Measurements from ENCODE around the gene NFIA.

Gene NFIA

DNA sequence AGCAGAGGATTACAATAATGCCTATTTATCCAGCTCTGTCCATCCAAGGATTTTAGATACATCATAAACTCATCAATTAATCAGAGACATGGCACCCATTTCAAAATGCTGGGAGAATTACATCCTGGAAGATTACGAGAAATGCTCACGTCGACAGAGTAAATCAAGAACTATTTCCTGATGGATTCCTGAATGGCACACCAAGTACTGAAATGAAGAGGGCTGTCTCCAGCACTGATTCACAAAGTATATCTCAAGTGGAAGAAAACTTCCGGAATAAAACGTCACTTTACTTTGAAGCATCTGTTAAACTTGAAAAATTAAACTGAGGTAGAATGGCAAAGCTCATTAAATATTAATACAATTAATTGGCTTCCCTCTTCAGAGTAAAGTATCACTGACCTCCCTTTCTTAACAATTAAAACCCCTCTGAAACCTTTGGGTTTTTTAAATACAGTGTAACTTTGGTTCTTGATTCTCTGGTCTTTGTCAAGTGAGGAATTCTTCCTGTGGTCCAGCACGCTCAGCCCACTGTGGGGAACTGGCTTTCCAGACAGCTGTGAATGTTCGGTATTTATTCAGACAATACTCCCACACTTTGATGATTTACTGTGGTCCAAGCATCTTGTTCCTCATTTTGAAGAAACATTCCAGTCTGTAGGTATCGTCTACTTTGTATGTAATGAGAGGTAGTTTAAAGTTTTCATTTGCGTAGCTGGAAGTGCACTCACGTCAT is 288.0 kb downstream of the NFIA start:
- DNase-seq (ENCODE audit: low spot score) = no peak

DNA sequence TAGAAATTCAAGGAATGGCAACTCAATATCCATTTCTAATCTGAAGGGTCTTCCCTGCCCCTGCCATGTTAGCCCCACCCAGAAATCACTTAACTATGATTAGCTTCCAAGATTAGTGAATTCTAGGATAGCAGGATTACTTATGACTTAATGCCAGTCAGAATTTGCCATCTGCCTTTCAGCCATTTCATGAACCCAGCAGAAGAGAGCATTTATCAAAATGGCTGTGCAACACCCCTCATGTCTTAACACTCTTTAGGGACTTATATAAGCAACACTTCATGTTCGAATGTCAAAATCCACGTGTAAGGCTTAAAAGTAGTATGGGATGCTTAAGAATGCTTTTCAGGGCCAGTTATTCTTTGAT is 288.5 kb downstream of the NFIA start:
- DNase-seq (ENCODE audit: low spot score) = no peak

DNA sequence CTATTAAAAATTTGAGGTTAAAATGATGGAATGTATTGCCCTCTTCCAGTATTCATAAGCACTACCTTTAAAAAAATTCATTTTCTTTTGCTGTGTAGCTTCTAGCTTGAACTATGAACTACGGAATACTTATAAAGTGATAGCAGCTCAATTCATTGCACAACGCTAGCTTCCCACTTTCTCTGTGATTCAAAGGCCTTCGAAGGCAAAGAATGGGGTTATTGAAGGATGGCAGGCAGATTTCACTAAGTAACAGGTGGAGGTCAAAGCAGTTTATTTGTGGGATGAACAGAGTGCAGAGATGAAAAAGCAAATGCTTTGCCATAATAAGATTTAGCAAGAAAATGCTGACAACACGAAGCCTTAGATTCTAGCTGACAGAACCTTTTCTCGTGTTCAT is 290.6 kb downstream of the NFIA start:
- DNase-seq (ENCODE audit: low spot score) = no peak

DNA sequence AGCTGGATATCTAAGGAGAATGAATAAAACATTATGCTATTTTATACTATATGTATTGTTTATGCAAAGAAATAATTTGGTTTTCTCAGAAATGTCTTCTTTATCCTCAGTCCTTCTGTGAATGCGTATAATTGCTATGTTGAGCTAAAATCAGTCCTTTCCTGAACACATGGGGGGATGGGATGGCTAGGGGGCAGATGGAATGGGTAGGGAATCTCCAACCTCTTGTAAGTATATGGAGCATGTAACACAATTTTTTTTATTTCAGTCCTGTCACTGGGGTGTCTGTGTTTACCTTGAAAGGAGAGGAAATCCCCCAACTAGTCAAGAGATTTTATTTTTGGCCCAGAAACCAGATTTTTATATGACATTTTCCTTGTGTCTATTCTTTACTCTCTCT is 291.8 kb downstream of the NFIA start:
- DNase-seq (ENCODE audit: low spot score) = no peak

DNA sequence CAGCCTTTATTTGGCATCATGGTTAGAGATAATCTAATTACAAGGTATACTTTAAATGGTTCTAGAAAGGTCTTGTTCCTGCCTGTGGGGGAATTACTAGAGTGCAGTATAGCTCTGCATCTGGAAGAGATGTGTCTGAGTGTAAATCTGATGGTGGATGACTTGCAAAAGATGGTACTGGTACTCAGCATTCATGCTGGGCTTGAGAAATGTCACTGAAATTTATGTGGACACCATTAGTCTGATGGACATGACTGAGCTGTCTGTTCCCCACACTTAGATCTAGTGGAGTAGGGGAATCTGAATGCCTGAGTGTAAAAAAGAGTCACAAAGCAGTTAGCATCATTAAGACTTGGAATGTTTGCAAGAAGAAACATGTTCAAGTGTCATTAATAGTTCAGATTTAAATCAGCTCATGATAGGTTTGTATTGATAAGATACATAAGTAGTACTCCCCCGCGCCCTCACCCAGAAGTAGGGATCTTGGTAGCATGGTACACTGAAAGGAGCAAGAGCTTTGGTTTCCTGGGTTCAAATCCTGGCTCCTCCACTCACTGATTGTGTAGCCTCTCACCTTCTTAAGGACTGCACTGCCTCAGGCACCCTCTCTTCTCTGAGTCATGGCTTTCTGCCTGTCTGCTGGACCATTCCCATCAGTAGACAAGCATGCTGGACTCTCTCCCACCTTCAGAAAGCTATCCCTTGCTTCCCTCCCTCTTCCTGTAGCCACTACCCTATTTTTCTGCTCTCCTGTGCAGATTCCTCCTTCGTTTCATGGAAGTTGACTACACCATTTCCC is 292.9 kb downstream of the NFIA start:
- DNase-seq (ENCODE audit: low spot score) = no peak

DNA sequence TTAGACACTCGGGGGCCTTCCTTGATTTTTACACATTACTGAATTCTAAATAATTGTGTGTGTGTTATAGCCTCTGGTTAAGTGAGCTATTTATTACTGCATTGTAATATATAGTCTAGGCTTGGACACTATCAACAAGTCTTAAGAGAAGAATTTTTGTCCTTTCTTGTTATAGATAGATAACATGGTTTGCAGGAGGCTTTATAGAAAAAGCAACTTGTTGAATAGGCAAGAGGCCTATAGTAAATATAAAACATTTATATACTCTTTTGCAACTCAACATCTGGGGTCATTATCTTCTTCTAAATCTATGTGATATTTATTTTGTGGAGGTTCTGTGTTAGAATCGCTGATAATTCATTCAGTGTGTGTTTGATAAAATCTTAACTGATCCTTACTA is 293.8 kb downstream of the NFIA start:
- DNase-seq (ENCODE audit: low spot score) = no peak

DNA sequence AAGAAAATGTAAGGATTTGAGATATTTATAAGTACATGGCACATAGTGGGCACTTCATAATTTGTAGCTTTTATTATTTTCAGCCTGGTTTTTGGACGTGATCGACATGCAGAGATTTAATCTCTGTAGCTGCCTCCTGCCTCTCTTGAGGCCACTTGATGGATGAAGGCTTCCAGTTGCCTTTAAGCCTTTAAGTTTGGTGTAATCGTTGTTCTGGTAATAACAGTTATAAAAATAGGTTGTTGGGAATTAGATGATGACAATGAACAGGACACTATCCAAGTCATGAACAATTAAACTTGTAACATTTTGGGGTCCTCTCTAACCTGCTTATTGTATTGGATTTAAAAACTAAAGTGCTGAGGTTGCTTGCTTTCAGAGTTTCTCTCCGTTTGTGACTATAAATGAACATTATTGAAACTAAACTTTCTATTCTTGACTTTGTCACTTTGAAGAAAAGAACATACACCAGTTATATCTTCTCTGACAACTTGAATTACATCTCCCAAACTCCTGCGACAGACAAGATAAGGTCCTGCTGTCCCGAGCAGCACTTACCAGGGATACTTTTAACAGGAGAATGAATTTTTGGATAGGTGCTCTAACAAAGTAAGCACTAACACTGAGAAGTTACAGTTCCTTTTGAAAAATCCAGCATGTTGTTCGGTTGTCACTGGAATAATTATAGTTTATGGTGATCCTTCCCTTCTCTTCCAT is 295.0 kb downstream of the NFIA start:
- DNase-seq (ENCODE audit: low spot score) = no peak

DNA sequence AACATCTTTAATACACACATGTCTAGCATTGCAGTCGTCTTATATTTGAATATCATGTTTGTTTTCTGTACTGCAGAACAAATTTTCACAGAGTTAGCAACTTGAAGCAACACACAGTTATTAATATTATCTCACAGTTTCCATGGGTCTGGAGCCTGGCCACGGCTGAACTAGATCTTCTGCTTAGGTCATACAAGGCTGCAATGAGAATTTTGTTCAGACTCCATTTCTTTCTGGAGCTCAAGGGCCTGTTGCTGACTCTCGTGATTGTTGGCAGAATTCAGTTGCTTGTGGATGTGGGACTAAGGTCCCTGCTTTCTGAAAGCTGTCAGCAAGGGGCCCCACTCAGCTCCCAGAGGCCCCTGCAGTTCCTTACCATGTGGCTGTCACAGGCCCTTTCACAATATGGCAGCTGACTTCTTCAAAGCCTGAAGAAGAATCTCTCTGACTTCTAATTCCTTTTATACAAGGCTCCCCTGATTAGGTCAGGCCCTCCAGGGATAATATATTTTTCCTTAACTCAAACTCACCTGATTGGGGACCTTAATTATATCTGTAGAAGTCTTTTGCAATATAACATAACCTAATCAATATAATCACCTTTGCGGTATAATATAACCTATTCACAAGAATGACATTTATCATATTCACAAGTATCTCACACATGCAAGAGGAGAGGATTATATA is 296.3 kb downstream of the NFIA start:
- no peak for DNase-seq (ENCODE audit: low spot score)

DNA sequence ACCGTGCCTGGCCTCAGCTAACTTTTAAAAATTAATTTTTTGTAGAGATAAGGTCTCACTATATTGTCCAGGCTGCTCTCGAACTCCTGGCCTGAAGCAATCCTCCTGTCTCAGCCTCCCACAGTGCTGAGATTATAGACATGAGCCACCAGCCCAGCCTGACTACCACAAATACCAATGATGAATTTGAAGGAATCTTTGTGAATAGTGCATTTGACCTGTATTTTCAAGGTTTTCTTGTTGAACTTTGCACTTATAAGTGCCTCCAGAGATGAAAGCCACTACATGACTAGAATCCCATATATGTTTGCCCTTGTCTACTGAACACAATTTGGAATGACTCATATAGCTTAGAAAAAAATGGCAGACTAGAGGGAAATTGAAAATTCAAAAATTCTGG is 297.3 kb downstream of the NFIA start:
- DNase-seq (ENCODE audit: low spot score) = no peak

DNA sequence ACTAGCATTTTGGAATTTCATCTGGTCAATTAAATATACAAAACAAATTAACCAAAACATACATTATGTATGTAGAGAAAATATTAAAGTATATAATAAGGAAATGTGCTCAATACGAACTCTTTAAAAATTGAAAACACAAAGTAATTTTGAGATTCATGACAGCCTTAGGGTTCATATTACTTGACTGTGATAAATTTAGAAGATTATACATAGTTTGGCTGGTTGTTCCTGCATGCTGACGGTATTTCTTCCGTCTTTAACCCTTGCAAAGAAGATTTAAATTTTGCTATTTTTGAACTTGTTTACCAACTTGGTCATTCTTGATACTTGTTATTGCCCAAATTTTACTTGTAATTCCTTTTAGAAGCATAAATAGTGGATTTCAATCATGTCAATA is 298.2 kb downstream of the NFIA start:
- no peak for DNase-seq (ENCODE audit: low spot score)

DNA sequence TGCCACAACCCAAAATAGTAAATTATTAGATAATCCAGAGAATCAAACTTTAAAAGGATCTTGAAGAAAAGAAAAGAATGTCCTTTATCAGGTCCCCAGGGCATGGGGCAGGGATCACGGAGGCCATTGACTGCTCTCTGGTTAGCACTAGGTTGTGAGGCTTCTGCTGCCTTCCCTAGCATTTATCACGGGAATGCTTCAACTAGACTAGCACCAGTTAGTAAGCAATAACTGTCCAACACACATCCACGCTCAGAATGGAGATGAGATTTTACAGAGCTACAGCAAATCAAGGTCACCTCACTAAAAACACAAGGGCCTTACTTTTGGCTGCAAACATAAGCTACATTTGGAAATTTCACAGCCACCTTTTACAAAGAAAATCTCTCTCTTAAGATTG is 304.0 kb downstream of the NFIA start:
- no peak for DNase-seq (ENCODE audit: low spot score)

DNA sequence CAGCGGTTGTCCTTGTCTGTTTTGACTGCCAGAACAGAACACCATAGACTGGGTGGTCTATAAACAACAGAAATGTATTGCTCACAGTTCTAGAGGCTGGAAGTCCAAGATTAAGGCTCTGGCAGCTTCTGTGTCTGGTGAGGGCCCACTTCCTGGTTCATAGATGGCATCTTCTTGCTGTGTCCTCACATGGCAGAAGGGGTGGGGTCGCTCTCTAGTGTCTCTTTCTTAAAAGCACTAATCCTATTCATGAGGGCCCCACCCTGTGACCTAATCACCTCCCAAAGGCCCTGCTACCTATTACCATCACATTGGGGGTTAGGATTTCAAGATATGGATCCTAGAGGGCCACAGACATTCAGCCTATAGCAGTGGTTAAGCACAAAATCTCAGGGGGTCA is 304.4 kb downstream of the NFIA start:
- no peak for DNase-seq (ENCODE audit: low spot score)

DNA sequence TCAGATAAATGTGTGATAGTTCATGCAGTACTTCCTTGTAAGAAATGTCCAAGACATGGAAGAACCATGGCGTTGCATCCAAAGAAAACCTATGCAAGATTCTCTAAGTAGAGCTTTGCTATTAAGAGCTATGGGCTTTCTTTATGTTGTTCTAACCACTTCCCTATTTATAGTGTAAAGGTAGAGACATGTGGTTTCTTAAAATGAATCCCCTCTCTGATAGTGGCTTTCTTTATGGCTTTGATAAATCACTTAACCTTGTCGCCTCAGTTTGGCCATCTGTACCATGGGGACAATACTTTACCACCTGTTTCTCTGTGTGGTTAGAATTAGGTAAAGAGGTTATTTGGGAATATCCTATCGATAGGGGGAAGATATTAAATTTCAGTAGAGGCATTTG is 305.5 kb downstream of the NFIA start:
- no peak for DNase-seq (ENCODE audit: low spot score)

DNA sequence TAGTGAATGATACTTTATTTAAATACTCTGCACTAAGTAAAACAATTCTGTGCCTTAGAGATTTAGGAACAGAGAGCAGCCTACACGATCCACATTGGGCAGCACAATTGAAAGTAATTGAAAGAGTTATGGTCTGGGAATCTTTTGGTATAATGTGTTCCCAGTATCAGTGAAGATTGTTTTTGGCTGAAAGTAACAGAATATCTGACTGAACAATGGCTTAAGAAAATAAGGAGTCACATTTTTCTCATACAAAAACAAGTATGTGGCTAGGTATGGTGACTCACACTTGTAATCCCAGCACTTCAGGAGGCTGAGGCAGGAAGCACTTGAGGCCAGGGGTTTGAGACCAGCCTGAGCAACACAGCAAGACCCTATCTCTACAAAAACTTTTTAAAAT is 306.2 kb downstream of the NFIA start:
- DNase-seq (ENCODE audit: low spot score) = no peak

DNA sequence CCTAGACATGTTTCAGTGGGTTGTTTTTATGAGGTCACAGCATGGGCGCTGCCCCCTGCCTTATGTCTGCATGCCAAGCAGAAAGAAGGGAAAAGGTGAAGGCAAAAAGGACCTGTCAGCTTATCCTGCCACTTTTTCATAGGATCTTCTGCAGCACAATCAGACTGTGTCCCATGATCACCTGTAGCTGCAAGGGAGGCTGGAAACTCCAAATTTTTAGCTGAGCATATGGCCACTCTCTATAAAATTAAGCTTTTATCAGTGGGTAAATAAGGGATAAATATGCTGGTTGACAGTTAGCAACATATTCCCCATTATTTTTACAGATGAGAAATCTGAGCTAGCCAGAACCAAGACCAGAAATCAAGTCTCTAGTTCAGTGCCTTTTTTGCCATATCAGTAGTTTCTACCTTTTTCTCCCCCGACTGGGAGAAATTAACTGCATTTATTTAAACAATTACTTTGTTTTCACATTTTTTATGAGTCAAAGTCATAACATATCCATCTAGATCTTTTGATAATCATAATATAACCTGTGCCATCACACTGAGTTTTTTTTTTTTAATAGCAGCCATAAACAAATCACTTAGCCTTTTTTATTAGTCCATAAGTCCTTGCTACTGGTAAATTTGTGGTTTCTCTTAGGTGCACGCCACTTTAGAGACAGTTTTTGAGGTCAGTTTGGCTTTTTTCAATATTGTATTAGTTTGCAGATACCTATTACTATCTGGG is 307.0 kb downstream of the NFIA start:
- DNase-seq (ENCODE audit: low spot score) = no peak

DNA sequence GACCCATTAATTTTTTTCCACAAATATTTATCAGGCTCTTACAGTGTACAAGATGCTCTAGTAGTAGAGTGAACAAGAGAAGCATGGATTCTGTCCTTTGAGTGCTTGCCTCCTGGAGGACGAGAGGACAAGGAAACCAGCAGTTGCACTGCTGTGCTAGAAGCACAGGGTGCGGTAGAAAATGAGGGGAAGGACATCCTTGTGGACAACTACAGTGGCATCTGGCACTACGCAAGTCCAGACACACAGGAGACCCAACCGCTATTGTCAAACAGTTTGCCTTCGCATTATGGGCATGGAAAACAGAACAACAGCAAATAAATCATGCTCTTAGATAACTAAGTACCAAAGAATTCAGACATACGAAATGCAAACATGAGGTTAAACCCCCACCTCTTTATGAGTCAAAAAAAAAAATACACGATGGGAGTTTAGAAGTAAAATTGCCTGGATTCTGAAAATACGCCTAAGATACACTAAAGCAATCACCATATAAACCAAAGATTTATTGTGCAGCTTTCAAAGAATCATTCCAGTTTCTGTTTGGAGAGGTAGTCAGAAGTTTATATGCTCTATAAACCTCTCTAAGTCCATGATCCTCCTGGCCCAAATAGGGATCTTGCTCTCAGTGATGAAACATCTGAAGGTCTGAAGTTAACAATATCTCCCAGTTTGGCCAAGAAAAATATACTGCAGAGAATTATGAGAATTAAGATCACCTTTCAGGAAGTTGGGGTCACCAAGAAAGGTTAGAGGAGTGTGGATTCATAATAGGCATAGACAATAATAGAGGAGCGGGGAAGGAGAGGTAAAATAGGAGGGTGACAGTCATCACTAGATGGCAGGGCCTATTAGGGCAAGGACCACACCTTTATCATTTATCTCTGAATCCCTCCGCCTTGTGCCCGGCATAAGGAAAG is 307.8 kb downstream of the NFIA start:
- DNase-seq (ENCODE audit: low spot score) = no peak

DNA sequence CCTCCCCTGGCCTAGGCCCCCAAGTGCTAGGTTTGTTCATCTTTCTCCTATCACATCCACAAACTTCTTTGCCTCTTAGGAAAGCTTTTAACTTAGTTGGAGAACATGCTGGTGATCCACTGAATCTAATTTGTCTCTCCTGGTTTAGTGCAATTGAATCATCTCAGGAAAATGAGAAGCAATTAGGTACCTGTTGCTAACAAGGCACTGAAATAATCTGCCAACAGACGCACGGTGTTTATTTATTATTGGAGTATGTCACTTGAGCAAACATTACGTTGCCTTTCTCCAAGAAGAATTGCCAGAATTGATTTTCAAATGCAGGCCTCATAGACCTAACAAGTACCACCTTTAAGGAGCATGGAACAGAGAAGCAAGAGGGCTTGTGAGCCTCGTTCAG is 309.4 kb downstream of the NFIA start:
- DNase-seq (ENCODE audit: low spot score) = no peak

DNA sequence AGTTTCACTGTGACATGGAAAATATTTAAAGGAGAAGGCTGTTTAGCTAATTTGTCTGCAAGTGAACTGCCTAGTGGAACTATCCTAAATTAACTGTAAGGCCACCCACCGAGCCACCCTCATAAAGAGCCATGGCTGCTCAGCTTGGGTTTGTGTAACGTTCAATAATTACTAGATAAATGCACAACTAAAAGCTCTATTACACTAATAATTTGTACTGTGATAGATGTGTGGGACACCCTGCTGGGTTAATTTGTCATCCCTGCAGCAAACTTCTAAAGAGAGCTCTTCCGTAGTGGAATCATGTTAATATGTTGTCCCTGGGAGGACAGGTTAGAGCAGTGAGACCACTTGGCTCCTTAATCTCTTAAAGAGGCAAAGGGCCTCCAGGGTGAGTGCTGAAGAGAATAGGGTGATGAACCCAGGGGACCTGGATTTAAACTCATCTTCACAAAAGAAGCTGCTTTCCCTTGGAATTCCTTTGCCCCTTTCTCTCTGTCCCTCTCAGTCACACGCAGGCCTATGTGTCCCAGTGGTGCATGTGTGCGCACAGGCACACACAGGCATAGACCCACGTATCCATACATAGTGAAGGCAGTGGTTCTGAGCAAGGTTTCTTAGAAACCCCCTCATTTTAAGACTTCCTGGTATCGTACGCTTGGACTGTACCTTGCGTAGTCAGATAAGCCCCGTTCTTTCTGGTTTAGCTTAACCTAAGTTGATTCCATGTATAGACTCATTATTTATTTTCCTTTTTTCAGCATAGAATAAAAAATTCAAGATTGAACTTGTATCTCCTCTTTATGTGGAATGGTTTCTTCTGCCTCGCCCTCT is 310.3 kb downstream of the NFIA start:
- DNase-seq (ENCODE audit: low spot score) = no peak

DNA sequence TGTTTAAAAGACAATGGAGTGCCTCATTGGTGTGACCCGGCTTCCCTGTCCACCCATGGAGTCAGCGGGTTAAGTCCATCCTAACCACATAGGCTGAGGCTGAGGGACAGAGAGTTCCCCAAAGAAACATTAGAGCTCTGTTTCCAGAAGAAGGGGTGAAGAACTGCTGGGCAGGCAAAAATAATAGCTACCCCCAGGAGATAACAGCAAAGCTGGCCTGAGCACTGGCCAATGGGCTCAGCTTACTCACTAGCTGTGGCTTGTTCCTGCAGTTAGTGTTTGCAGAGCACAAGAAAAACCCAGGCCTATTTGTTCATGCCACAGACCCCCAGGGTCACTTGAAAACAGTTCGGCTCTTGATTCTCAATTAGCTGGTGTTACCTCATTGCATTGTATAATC is 311.2 kb downstream of the NFIA start:
- no peak for DNase-seq (ENCODE audit: low spot score)
